MM.1S (cell line): Measurements from ENCODE around the gene NPPA.

Experiments
- EZH2 ChIP-seq: fragments of 300-600 bp; sonication (generic); optimal IDR thresholded peaks from 2 replicates; pipeline ENCODE3; 2017; ENCODE audit warnings: low read depth, mild to moderate bottlenecking, antibody characterized with exemption, low read length, mixed read lengths
- EZH2phosphoT487 ChIP-seq: fragments of 300-600 bp; sonication (generic); IDR thresholded peaks from 2 replicates; pipeline ENCODE4 v1.6.1; 2018; ENCODE audit warnings: antibody characterized with exemption, low read length
- TF ChIP-seq, protein P1 (sequence below): fragments of 300-600 bp; sonication (generic); IDR thresholded peaks from 2 replicates; pipeline ENCODE4 v1.5.1; 2016; ENCODE audit warnings: antibody characterized with exemption, low read length, mixed read lengths

DNA sequence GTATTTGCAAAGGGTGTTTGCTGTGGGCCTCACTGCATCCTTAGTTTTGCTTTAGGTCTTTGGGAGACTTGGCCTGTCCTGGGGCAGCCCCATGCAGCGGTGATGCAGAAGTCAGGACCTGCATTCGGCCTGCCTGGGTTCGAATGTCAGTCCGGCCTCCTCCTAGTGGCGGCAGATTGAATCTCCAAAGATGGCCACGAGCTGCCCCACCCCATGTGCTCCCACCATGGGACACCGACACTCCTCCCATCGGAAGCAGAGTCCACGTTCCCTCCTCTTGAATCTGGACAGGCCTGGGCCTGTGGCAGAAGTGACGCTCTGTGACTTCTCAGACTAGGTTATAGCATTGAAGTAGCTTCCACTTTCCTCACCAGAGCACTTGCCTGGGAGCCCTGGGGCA, 27.5 kb upstream of the NPPA start:
- no peak for TF ChIP-seq EZH2phosphoT487
- TF ChIP-seq, protein P1, sequence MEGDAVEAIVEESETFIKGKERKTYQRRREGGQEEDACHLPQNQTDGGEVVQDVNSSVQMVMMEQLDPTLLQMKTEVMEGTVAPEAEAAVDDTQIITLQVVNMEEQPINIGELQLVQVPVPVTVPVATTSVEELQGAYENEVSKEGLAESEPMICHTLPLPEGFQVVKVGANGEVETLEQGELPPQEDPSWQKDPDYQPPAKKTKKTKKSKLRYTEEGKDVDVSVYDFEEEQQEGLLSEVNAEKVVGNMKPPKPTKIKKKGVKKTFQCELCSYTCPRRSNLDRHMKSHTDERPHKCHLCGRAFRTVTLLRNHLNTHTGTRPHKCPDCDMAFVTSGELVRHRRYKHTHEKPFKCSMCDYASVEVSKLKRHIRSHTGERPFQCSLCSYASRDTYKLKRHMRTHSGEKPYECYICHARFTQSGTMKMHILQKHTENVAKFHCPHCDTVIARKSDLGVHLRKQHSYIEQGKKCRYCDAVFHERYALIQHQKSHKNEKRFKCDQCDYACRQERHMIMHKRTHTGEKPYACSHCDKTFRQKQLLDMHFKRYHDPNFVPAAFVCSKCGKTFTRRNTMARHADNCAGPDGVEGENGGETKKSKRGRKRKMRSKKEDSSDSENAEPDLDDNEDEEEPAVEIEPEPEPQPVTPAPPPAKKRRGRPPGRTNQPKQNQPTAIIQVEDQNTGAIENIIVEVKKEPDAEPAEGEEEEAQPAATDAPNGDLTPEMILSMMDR, result no peak
- no peak for TF ChIP-seq EZH2
